HUES48 (cell line): ENCODE results near the gene SLC8B1.

ENCODE experiments used
- H3K27ac ChIP-seq: one replicate; pipeline ENCODE4 v1.7.0; 2013; ENCODE audit warnings: low read depth, low read length, inconsistent platforms
- H3K27me3 ChIP-seq: 2 replicates; pipeline ENCODE4 v1.6.1; 2013; ENCODE audit warnings: mild to moderate bottlenecking, low read length; ENCODE audit not compliant: control insufficient read depth, insufficient read depth
- H3K36me3 ChIP-seq: 2 replicates; pipeline ENCODE4 v1.6.1; 2013; ENCODE audit warnings: low read length; ENCODE audit not compliant: control insufficient read depth, insufficient read depth
- H3K4me1 ChIP-seq: 2 replicates; pipeline ENCODE4 v1.6.1; 2013; ENCODE audit warnings: mild to moderate bottlenecking, low read length; ENCODE audit not compliant: control insufficient read depth, insufficient read depth
- H3K4me3 ChIP-seq: 2 replicates; pipeline ENCODE4 v1.5.1; 2013; ENCODE audit warnings: mild to moderate bottlenecking, low read depth, low read length
- H3K9ac ChIP-seq: 2 replicates; pipeline ENCODE4 v1.6.1; 2013; ENCODE audit warnings: mild to moderate bottlenecking, low read depth, low read length, moderate library complexity
- H3K9me3 ChIP-seq: 2 replicates; pipeline ENCODE4 v1.6.1; 2013; ENCODE audit warnings: low read length; ENCODE audit not compliant: control insufficient read depth, insufficient read depth

Gene SLC8B1

DNA sequence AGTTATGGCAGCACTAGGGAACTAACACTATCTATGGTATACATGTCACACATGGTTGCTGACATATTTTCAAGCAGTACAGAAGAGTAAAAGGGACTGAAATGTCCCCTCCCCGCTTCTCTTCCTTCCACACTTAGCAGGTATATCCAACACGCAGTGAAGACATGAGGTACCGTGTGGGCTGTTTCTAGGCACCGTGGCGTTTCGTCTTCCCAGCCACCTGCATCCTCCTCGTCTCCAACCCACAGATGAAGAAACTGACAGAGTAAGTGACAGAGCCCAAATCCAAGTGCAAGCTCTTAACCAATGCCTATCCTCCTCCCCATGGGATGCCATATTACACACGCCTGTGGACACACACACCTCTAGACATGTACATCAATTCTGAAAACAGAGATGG, 32.4 kb downstream of the SLC8B1 start:
- H3K27me3 ChIP-seq, result no peaks in the 10 kb centered on the region
- no peak overlapping the region for H3K9ac ChIP-seq
- peaks cover 4% of the 10 kb centered on the region; the same call in 1 of the 2 replicates for H3K36me3 ChIP-seq
- H3K4me3 ChIP-seq, result no peak overlapping the region
- H3K4me1 ChIP-seq, result peaks cover 9% of the 10 kb centered on the region; the same call in 1 of the 2 replicates
- no peaks in the 10 kb centered on the region for H3K9me3 ChIP-seq
- no peak overlapping the region for H3K27ac ChIP-seq

DNA sequence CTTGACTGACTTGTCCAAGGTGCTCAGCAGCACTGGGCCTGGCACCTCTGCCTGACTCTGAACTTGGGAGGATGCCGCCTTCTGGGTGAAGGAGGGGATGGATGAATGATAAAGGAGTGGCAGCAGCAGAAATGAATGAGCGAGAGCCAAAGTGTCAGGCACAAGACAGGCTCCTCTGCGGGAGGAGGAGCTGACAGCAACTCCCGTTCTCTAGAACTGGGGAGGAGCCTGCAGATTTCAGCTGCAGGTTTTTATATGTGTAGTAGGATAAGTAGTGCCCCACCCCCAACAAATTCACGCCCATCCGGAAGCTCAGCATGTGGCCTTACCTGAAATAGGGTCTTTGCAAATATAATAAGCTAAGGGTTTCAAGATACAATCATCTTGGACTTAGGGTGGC, 33.1 kb downstream of the SLC8B1 start:
- no peaks in the 10 kb centered on the region for H3K27me3 ChIP-seq
- H3K27ac ChIP-seq, result no peak overlapping the region
- H3K36me3 ChIP-seq, result no peaks in the 10 kb centered on the region

DNA sequence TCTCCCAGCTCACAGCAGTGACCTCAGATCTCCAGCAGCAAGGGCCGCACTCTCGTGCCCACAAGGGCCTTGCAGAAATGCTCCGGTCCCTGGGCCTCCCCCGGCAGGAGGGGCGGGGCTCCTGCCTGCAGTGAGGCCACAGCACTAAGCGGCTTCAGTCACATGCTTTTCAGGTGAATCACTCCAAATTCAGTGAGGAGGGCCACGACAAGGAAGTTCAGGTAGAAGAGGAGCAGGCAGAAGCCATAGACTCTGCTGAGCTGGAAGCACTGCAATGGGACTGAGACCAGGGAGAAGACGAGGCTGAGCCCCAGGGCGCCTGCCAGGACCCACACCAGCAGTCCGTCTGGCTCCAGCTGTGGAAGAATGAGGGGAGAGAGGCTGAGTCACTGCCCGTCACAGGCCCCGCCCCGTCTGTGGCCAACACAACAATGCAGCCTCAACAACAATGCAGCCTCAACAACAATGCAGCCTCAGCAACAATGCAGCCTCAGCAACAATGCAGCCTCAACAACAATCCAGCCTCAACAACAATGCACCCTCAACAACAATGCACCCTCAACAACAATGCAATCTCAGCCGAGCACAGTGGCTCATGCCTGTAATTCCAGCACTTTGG, 35.2 kb downstream of the SLC8B1 start:
- no peaks in the 10 kb centered on the region for H3K9me3 ChIP-seq
- H3K27ac ChIP-seq, result peak overlapping the region; percentile 76
- H3K36me3 ChIP-seq, result no peaks in the 10 kb centered on the region
- peak overlapping the region; percentile 46; the same call in 1 of the 2 replicates for H3K9ac ChIP-seq
- no peak overlapping the region for H3K4me3 ChIP-seq
- H3K27me3 ChIP-seq, result no peaks in the 10 kb centered on the region
- H3K4me1 ChIP-seq, result peaks cover 9% of the 10 kb centered on the region; the same call in 1 of the 2 replicates

More for the DNA sequence above, 33.1 kb downstream of the SLC8B1 start:
- H3K9me3 ChIP-seq, result no peaks in the 10 kb centered on the region
- no peak overlapping the region for H3K4me3 ChIP-seq
- no peak overlapping the region for H3K9ac ChIP-seq
- peaks cover 9% of the 10 kb centered on the region; the same call in 1 of the 2 replicates for H3K4me1 ChIP-seq

DNA sequence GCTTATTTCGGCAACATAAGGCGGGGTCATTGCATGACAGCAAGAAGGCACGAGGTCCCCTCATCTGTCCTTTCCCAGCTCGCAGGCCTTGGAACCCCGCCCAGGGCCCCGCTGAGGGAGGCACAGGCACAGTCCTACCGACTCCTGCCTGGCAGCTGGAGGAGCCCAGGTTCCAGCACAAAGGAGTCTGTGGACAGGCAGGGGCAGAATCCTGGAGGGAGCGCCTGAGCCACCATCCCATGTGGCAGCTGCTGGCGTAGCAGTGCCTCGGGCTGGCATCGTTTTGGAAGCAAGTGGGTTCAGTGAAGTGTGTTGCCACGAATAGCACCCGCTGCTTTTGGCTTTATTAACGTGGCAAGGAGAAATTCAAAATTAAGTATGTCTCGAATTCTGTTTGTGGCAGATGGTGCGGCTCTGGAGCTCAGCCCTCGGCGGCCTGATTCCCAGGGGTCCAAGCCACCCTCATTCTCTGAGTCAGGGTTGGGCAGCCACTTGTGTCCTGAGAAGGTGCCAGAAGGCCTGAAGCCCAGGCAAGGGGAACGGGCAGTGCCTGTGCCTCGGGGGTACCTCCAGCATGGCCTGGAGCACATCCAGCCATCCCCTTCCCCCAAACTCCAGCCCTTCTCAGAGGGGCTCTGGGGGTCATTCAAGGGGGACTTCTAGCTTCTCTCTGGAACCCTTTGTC, 35.9 kb downstream of the SLC8B1 start:
- H3K9ac ChIP-seq, result no peak overlapping the region
- H3K9me3 ChIP-seq, result no peaks in the 10 kb centered on the region
- no peaks in the 10 kb centered on the region for H3K27me3 ChIP-seq
- peaks cover 9% of the 10 kb centered on the region; the same call in 1 of the 2 replicates for H3K4me1 ChIP-seq
- H3K4me3 ChIP-seq, result no peak overlapping the region
- peak overlapping the region; percentile 76 for H3K27ac ChIP-seq
- no peaks in the 10 kb centered on the region for H3K36me3 ChIP-seq

- Histone ChIP-seq H3K36me3 (no peaks in the 10 kb centered on the region), H3K4me3 (no peak overlapping the region), H3K27me3 (no peaks in the 10 kb centered on the region), H3K9me3 (no peaks in the 10 kb centered on the region), H3K4me1 (peaks cover 9% of the 10 kb centered on the region; the same call in 1 of the 2 replicates), H3K27ac (no peak overlapping the region), H3K9ac (no peak overlapping the region)
Observed at GRCh38 chr12:113298472-113298817, 36.5 kb downstream of the SLC8B1 start.

DNA sequence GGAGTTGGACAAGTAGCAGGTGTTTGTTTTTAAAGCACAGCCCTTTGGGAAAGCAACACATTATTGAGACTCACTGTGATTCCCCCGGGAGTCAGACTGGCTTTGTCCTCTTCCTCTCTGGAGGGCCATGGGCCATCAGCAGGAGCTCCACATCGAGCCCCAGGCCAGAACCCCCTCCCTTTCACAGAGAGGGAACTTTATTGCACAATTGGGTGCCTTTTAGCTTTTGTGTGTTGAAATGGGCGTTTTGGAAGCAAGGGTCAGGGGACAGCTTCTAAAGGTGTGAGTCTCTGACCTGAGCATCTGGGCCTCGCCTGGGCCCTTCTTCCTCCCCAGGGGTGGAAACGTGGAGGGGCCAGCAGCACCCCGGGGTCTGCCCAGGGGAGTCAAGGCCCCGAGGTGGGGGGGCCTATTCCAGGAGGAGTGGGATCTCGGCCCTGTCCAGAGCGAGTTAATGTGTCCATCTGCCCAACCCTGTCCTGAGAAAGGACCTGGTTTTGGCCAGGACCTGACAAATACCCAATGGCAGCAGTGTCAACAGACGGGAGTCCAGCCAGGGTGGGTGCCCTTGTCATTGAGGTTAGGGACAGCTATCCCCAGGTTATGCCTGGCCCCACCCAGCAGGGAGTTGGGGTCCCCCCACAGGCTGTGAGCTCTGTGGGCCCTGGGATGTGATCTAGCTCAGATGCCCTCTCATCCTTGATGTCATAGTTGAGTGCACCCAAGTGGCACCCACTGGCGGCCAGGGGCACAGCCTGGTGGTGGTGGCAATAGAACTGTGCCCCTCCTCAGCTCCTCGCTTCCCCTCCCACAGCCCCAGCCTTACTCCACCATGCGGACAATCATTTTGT, 37.1 kb downstream of the SLC8B1 start:
- Histone ChIP-seq H3K36me3 (no peaks in the 10 kb centered on the region), H3K4me3 (no peak overlapping the region), H3K9me3 (no peaks in the 10 kb centered on the region), H3K4me1 (peaks cover 9% of the 10 kb centered on the region; the same call in 1 of the 2 replicates), H3K27me3 (no peaks in the 10 kb centered on the region), H3K27ac (no peak overlapping the region), H3K9ac (no peak overlapping the region)

DNA sequence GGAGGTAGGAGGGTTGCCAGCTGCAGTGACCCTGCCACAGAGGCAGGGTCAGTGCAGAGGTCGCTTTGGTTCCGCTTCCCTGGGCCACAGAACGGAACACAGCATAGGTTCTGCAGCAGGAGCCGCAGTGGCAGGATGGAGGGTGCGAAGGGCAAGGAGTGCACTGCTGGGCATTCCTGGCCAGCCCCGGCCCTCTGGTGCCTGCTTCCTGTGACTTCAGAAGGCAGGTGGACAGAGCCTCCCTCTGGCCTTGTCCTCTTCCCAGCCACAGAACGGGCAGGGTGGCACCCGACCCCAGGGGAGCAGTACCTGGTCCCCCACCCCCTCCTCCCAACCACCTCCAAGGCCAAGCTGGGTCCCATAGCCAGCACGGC, 37.7 kb downstream of the SLC8B1 start:
- H3K27me3 ChIP-seq, result no peaks in the 10 kb centered on the region
- H3K36me3 ChIP-seq, result no peaks in the 10 kb centered on the region
- H3K4me3 ChIP-seq, result no peak overlapping the region
- no peak overlapping the region for H3K9ac ChIP-seq
- no peaks in the 10 kb centered on the region for H3K9me3 ChIP-seq
- H3K27ac ChIP-seq, result no peak overlapping the region
- peaks cover 9% of the 10 kb centered on the region; the same call in 1 of the 2 replicates for H3K4me1 ChIP-seq

GRCh38 chr12:113296557-113297213, 38.2 kb downstream of the SLC8B1 start:
- no peaks in the 10 kb centered on the region for H3K36me3 ChIP-seq
- H3K9ac ChIP-seq, result no peak overlapping the region
- H3K4me3 ChIP-seq, result no peak overlapping the region
- no peaks in the 10 kb centered on the region for H3K9me3 ChIP-seq
- no peaks in the 10 kb centered on the region for H3K27me3 ChIP-seq
- H3K27ac ChIP-seq, result no peak overlapping the region
- peaks cover 9% of the 10 kb centered on the region; the same call in 1 of the 2 replicates for H3K4me1 ChIP-seq

DNA sequence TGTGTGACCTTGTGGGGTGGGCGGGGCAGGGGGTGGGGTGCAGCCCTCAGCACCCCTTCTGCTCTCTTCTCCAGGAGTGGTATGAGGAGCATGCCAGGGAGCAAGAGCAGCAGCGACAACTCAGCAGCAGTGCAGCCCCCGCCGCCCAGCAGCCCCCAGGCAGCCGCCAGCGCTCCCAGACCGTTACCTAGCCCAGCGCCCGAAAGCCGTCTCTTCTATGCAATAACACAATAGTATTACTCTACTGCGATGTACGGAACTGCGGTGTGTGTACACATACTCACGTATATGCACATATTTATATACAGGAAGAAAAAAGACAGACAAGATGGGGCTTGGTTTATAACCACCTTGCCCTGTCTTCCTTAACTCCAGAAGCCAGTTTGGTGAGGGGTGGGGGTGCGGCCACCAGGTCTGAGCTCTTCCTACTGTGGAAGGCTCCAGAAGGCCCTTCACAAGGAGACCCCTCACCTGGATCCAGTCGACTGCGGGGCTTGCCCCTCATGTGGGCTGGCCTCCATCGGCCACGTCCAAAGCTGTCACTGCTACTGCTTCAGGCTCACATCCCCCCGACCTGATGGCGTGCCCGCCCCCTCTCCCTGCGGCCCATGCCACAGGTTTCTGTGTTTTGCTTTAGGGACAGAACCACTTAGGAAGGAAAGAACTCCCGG, 38.9 kb downstream of the SLC8B1 start:
- no peak overlapping the region for H3K9ac ChIP-seq
- H3K4me3 ChIP-seq, result no peak overlapping the region
- H3K4me1 ChIP-seq, result peaks cover 9% of the 10 kb centered on the region; the same call in 1 of the 2 replicates
- H3K36me3 ChIP-seq, result no peaks in the 10 kb centered on the region
- no peaks in the 10 kb centered on the region for H3K27me3 ChIP-seq
- H3K27ac ChIP-seq, result no peak overlapping the region
- no peaks in the 10 kb centered on the region for H3K9me3 ChIP-seq

DNA sequence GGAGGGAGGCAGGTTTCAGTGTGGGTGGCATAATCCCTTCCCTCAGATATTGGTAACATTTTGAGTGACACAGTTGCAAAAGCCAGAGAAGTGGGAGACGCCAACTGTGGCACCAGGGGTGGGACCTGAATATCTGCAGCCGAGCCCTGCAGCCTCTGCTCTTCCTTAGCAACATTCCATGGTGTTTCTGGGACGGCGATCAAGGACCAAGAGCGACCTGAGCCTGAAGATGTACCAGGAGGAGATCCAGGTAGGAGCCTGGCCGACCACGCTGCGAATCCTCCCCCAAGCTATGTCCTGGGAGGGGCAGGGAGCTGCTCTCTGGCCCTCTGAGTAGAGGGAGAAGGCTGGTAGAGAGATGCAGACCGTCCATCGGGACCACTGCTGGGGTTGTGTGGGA, 41.8 kb downstream of the SLC8B1 start:
- Histone ChIP-seq H3K27ac (no peak overlapping the region), H3K36me3 (peaks cover 11% of the 10 kb centered on the region; the same call in 1 of the 2 replicates), H3K9ac (no peak overlapping the region), H3K4me1 (no peaks in the 10 kb centered on the region), H3K9me3 (no peaks in the 10 kb centered on the region), H3K27me3 (no peaks in the 10 kb centered on the region), H3K4me3 (no peak overlapping the region)
